NCI-H526 treated with DMSO at 0.1 percent for 48 hours (cell line): Measurements from ENCODE around the gene DDX24.

ENCODE experiments used
- DNase-seq: peaks from one replicate; lab custom pipeline; 2025; lab: John Stamatoyannopoulos, UW

The DDX24 gene

GRCh38 chr14:94113908-94114588, 33.0 kb upstream of the DDX24 start:
- no peak for DNase-seq

DNA sequence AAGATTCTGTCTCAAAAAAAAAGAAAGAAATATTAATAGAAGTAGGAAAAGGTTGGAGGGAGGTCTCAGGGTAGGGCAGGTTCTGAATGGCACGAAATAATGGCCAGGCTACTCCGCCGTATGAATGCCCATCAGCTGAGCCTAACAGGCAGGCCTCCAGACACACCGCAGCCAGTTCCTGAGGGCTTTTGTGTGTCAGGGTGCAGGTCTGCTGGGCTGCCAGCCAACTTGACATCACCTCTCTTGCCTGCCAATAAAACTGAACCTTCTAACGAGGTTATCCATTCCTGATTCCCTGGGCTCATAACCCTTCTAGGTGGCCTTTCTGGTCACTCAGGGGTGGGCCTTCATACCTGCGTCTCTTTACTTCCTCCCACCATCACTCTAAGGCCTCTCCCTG, 32.5 kb upstream of the DDX24 start:
- DNase-seq = no peak

DNA sequence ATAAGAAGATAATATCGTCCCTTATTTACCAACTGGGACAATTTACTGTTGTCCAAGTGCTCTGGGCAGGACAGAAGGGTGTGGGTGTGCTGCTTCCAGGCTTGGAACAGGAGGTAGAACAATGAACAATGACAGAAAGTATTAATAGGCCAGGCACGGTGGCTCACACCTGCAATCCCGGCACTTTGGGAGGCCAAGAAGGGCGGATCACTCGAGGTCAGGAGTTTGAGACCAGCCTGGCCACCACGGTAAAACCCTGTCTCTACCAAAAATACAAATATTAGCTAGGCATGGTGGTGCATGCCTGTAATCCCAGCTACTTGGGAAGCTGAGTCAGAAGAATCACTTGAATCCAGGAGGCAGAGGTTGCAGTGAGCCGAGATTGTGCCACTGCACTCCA, 32.1 kb upstream of the DDX24 start:
- DNase-seq = no peak

DNA sequence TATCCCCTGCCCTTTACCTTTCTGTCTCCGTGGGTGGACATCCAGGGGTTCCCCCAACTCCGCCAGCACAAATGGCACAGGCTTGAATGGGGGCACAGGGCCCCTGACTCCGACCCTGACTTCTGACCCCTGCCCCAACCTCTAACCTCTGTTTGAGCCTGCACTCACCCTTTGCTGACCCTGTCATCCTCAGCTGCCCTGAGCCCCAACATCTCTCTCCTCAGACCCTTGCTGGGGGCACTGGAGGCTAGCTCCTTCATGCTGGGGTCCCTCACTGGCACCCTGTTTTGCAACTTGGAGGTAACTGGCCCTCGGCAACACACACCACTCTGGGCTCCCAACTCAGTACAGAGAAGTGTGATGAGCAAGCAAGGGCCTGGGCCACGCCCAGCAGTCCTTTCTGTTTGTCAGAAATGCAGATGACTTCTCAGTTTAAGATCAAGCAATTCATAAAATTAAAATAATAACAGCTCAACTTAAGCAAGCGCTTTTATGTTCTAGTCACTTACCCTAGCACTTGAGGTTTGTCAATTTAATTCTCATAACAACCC, 31.6 kb upstream of the DDX24 start:
- DNase-seq = no peak

- DNase-seq = no peak
Observed at GRCh38 chr14:94111276-94112095, 30.5 kb upstream of the DDX24 start.

DNA sequence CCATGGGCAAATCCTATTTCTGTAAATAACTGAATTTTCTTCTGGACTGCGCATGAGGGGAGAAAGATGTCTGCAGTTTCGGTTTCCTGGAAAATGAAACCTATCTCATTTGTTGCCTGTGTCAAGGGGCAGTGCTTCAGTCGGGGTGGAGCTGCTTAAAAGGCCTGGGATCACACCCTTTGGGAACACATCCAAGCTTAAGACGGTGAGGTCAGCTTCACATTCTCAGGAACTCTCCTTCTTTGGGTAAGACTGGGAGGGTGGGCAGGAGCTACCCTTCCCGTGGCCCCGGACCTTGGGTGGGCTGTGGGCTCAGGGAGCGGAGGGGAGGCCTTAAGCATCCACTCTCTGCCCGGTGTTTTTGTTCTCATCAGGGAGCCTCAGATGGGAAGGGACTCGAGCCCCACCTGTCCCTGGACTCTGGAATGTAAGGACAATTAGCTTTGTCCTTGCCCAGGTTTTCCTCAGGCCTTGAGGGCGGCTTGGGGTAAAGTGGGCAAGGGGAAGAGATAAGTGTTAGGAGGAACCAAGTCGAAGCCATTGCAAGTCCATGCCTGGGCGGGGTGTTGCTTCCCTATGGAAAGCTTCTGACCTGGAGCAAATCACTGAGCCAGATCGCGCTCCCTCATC, 29.7 kb upstream of the DDX24 start, which contains the start of gene IFI27:
IFI27 (plus strand) TSS at position 185 of the 630 bp plus-strand sequence.
- no peak for DNase-seq

DNA sequence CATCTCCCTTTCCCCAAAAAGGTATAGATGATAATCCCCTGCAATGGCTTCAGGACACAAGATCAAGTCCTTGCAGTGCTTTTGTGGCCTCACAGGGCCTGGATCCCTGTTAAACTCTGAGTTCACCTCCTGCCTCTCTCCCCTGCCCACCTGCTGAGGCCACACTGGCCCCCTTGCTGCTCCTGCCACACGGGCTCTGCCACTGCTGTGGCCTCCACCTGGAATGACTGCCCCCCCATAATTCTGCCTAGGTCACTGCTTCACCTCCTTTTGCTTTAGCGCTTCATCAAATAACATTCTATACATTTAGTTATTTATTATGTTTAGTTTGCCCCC, 28.9 kb upstream of the DDX24 start:
- DNase-seq = no peak

GRCh38 chr14:94104731-94105130, 23.7 kb upstream of the DDX24 start:
- no peak for DNase-seq

- no peak for DNase-seq
Observed at GRCh38 chr14:94103554-94104150, 22.6 kb upstream of the DDX24 start.

DNA sequence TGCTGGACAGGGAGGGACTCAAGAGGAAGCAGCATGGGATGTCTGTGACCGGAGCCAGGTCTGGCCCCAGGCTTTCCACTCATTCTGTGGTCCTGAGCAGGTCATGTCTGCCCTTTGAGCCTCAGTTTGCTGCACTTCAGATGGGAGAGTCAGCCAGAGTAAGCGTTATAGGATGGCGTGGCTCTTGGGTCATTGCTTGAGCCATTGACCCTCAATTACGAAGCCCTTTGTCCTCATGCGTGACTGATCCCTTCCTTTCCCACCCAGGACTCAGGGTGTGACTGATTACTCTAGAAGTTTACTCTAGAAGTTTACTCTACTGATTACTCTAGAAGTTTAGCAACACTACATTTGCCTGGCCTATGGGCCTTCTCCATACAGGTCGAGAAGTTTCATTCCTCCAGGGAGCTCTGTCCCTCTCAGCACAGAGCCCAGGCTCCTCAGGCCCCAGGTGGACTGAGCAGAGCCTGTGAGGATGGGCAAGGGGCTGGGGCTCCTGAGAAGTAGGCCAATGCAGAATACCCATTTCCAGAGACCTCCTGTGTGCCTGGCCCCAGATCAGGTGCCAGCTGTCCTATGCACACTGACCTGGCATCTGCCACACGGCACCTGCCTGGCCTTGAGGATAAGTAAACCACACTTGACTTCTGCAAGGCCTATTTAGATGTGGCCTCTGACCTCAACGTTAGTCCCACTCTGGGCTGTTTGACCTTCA, 21.9 kb upstream of the DDX24 start:
- no peak for DNase-seq

- no peak for DNase-seq
Observed at GRCh38 chr14:94101748-94102147, 20.7 kb upstream of the DDX24 start.

DNA sequence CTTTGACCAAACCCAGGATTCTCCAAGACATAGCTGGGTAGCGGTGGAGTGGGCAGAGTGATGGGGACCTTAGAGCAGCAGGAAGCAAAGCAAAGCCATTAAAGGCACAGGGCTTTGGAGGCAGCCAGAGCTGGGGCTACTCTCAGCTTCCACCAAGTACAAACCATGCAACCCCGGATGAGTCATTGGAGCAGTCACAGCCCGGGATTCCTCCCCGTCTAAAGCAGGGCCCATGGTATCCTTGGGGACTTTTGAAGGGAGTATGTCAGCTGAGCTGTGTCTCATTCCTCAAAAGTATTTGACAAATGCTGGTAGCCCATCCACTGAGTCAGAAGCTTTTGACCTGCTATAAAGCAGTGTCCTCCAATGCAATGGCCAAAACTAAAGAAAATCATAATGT, 19.8 kb upstream of the DDX24 start:
- no peak for DNase-seq

DNA sequence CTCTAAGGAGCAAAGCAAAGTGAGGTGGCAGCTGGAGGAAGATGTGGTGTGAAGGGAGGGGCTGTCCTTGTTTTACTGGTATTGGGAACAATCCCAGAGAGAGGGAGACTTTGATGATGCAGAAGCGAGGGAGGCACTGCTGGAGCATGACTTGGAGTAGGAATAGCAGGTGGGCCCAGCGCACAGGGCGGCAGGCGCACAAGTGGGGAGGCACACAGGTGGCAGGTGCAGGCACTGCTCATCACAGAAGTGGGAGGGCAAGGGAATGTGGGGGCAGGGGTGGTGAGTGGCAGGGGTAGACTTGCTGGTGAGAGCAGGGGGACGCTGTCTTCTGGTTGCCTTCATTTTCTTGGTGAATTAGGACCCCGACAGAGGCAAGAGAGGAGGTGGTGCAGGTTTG, 18.0 kb upstream of the DDX24 start:
- DNase-seq = no peak

GRCh38 chr14:94098326-94098992, 17.5 kb upstream of the DDX24 start:
- DNase-seq = no peak

- no peak for DNase-seq
Observed at GRCh38 chr14:94097091-94097490, 16.1 kb upstream of the DDX24 start.

DNA sequence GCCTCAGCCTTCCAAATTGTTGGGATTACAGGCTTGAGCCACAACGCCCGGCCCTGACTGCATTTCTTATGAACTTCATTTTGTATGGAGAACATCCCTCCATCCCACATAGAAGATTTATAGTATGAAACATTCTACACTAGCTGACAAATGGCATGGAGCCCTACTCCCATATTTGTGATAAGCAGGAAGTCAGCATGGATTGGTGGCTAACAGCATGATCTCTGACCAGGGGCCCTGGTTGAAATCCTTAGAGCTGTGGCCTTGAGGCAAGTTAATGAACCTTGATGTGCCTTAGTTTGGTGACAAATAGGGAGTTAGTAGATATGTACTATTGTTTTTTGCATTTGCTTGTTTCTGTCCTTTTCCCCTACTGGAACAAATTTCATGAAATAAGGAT, 12.4 kb upstream of the DDX24 start:
- no peak for DNase-seq

- no peak for DNase-seq
Observed at GRCh38 chr14:94089479-94089878, 8.5 kb upstream of the DDX24 start.

DNA sequence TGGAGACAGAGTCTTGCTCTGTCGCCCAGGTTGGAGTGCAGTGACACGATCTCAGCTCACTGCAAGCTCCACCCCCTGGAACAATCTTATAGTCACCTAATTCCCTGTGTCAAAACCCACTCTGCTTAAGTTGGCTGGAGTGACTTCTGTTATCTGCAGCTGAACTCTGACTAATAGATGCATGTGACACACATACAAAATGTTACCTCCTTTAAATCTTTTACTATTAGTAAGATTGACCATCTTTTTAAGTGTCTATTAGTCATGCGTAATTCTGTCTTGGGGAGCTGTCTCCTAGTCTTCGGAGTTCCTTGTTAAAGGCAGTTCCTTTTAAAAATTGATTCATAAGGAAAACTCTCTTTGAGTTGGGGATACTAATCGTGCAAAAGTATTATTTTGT, 7.5 kb upstream of the DDX24 start:
- DNase-seq = no peak

DNA sequence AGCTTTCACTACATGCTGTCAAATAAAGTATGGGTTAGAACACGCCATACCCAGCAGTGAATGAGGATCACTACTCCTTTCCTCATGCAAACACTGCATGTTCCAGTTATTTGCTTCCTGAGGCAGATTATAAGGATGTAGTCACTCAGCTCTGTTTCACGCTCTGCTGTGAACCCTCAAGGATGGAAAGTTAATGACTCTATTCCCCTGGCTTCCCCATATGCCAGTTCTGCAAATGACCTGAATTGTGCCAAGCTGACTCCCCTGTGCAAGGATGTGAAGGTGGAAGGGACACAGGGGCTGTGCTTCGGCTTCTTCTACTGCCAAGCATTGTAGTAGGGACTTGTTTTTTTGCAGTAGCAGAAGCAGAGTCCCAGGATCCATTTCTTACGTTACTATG, 6.9 kb upstream of the DDX24 start:
- DNase-seq = no peak

- DNase-seq = no peak
Observed at GRCh38 chr14:94081386-94081820, 401 bp upstream of the DDX24 start.

DNA sequence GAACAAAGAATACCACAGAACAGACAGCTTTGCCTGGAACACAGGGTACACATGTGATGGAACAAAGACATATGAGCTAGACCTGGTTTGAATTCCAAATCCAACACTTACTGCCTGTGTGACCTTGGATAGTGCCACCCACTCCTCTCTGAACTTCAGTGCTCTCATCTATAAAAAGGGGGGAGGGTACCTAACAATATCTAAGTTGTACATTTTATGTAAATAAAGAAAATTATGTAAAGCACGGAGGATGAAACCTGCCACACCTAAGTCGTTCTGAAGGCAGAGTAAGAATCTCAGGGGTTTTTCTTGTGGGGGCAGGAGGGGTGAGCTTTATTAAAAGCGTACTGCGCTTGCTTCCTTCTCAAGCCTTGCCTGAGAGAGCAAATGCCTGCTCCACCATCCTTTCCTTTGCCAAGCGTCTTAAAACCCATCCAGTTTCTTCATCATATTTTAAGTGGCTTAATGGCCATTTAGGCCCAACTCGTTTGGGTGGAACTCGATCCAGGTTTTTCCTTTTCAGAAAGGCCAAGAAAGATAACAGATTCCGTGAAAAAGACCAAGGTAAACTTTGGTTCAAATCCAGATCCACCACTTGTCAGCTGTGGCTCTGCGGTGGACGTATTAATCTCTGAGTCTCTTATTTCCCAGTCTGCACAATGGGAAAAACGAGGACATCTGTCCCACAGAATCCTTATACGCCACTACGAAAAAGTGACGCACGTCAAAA, 946 bp downstream of the DDX24 start:
- DNase-seq = no peak
